ENCODE data around the gene ROPN1. TPM values are rescaled to one million over a fixed set of nuclear protein-coding genes. Genes with fewer than 3 reads are reported as not detected.
"Not testable (repeated sequence)": the region's sequence is repeated elsewhere in the genome, so short reads cannot be mapped to it uniquely, and the experiment has no call there.

Gene ROPN1
- total RNA-seq (not detected), polyA plus RNA-seq (not detected), total RNA-seq (0 to 0.09 (median 0) reads per million in 6 experiments)

- H3K36me3 Mint-ChIP-seq, H3K27ac Mint-ChIP-seq, POLR2A ChIA-PET, DNase-seq, H3K9me3 Mint-ChIP-seq, H3K4me1 Mint-ChIP-seq: not testable (repeated sequence)
- ATAC-seq = peak; percentile 94 to 99
- Mint-ChIP-seq H3K4me3 (peak within 1 kb of the TSS in 9 of 10 donors; percentile 26 to 76 (median 68)), H3K27me3 (peaks cover 28 to 39% (median 33%) of the 10 kb centered on the region in 5 donors)
Measured at GRCh38 chr3:123991730-123992588, at the start of gene ROPN1. Gene ROPN1, minus strand, starts transcription at chr3:123992124. Its CDS starts 11,643 bp downstream, at chr3:123980481.

GRCh38 chr3:124041553-124041952 lies 49.6 kb upstream of the ROPN1 start:
- H3K4me1 Mint-ChIP-seq = no peaks in the 10 kb centered on the region
- POLR2A ChIA-PET = no interaction called here
- H3K4me3 Mint-ChIP-seq = no peak overlapping the region
- DNase-seq (no peak), ATAC-seq (no peak)
- H3K9me3 Mint-ChIP-seq = no peaks in the 10 kb centered on the region
- no peak overlapping the region for H3K27ac Mint-ChIP-seq
- peaks cover 5 to 22% (median 15%) of the 10 kb centered on the region in 5 donors for H3K27me3 Mint-ChIP-seq
- no peaks in the 10 kb centered on the region for H3K36me3 Mint-ChIP-seq

- no peak for DNase-seq
- H3K9me3 Mint-ChIP-seq = no peaks in the 10 kb centered on the region
- no peak for ATAC-seq
- H3K27ac Mint-ChIP-seq = no peak overlapping the region
- POLR2A ChIA-PET = no interaction called here
- no peak overlapping the region for H3K4me3 Mint-ChIP-seq
- peaks cover 3 to 33% (median 14%) of the 10 kb centered on the region in 5 donors for H3K27me3 Mint-ChIP-seq
- peaks cover 0 to 4% (median under 1%) of the 10 kb centered on the region in 3 donors for H3K36me3 Mint-ChIP-seq
- peaks cover 6 to 15% (median 10%) of the 10 kb centered on the region in 4 donors for H3K4me1 Mint-ChIP-seq
Measured at GRCh38 chr3:124037326-124037725, 45.4 kb upstream of the ROPN1 start.

- POLR2A ChIA-PET, H3K36me3 Mint-ChIP-seq, H3K27ac Mint-ChIP-seq: not testable (repeated sequence)
Measured at GRCh38 chr3:124036214-124036613, 44.3 kb upstream of the ROPN1 start.

GRCh38 chr3:124035463-124036121 lies 43.7 kb upstream of the ROPN1 start:
- POLR2A ChIA-PET = no interaction called here
- Mint-ChIP-seq H3K27me3 (peaks cover 16 to 48% (median 23%) of the 10 kb centered on the region in 5 donors), H3K27ac (no peak overlapping the region), H3K36me3 (peaks cover 0 to 4% (median 3%) of the 10 kb centered on the region in 3 donors), H3K4me1 (peaks cover 7 to 18% (median 14%) of the 10 kb centered on the region in 4 donors), H3K4me3 (peak overlapping the region in 8 of 10 donors; percentile 15 to 82 (median 36)), H3K9me3 (no peaks in the 10 kb centered on the region)
- DNase-seq (no peak), ATAC-seq (no peak)

More at GRCh38 chr3:124036214-124036613, 44.3 kb upstream of the ROPN1 start:
- H3K4me3 Mint-ChIP-seq, DNase-seq, ATAC-seq, H3K9me3 Mint-ChIP-seq: not testable (repeated sequence)
- Mint-ChIP-seq H3K4me1 (peaks cover 7 to 18% (median 14%) of the 10 kb centered on the region in 4 donors), H3K27me3 (peaks cover 11 to 42% (median 21%) of the 10 kb centered on the region in 5 donors)

- peaks cover 0 to 4% (median 3%) of the 10 kb centered on the region in 3 donors for H3K36me3 Mint-ChIP-seq
- DNase-seq (no peak), ATAC-seq (no peak)
- peaks cover 20 to 45% (median 25%) of the 10 kb centered on the region in 5 donors for H3K27me3 Mint-ChIP-seq
- POLR2A ChIA-PET = no interaction called here
- H3K27ac Mint-ChIP-seq = no peak overlapping the region
- peaks cover 7 to 18% (median 14%) of the 10 kb centered on the region in 4 donors for H3K4me1 Mint-ChIP-seq
- H3K4me3 Mint-ChIP-seq = peak overlapping the region; percentile 67 to 83 (median 76)
- H3K9me3 Mint-ChIP-seq = no peaks in the 10 kb centered on the region
Measured at GRCh38 chr3:124034844-124035152, 42.9 kb upstream of the ROPN1 start.

- Mint-ChIP-seq H3K27ac (peak overlapping the region in 1 of 10 donors; percentile 77), H3K36me3 (peaks cover 0 to 4% (median 3%) of the 10 kb centered on the region in 3 donors), H3K27me3 (peaks cover 20 to 47% (median 25%) of the 10 kb centered on the region in 5 donors), H3K4me3 (peak overlapping the region; percentile 67 to 83 (median 76)), H3K4me1 (peaks cover 7 to 18% (median 14%) of the 10 kb centered on the region in 4 donors), H3K9me3 (no peaks in the 10 kb centered on the region)
- POLR2A ChIA-PET = no interaction called here
- ATAC-seq = peak; percentile 24 to 26
- DNase-seq = no peak
Measured at GRCh38 chr3:124034016-124034843, 42.3 kb upstream of the ROPN1 start.

GRCh38 chr3:124033360-124034015 lies 41.6 kb upstream of the ROPN1 start, which contains the start of gene KALRN:
Gene KALRN, plus strand, starts transcription at chr3:124033369.
- H3K36me3 Mint-ChIP-seq = peaks cover 0 to 4% (median 3%) of the 10 kb centered on the region in 3 donors
- POLR2A ChIA-PET = no interaction called here
- peaks cover 7 to 18% (median 14%) of the 10 kb centered on the region in 4 donors for H3K4me1 Mint-ChIP-seq
- H3K27me3 Mint-ChIP-seq = peaks cover 23 to 52% (median 27%) of the 10 kb centered on the region in 5 donors
- ATAC-seq = peak; percentile 30 to 37
- peak in 3 of 10 donors; percentile 1 to 8 (median 6) for DNase-seq
- peak within 1 kb of the TSS; percentile 67 to 92 (median 80) for H3K4me3 Mint-ChIP-seq
- H3K27ac Mint-ChIP-seq = peak within 1 kb of the TSS in 1 of 10 donors; percentile 37
- no peaks in the 10 kb centered on the region for H3K9me3 Mint-ChIP-seq

GRCh38 chr3:124032881-124033359 lies 41.0 kb upstream of the ROPN1 start:
- peak; percentile 16 to 64 (median 46) for DNase-seq
- Mint-ChIP-seq H3K36me3 (peaks cover 0 to 4% (median 3%) of the 10 kb centered on the region in 3 donors), H3K9me3 (no peaks in the 10 kb centered on the region), H3K27me3 (peaks cover 23 to 52% (median 27%) of the 10 kb centered on the region in 5 donors), H3K4me3 (peak overlapping the region in 5 of 10 donors; percentile 33 to 74 (median 43)), H3K27ac (no peak overlapping the region), H3K4me1 (peaks cover 7 to 18% (median 14%) of the 10 kb centered on the region in 4 donors)
- ATAC-seq = peak; percentile 82 to 88
- POLR2A ChIA-PET = no interaction called here

- POLR2A ChIA-PET = no interaction called here
- ATAC-seq = no peak
- no peak for DNase-seq
- Mint-ChIP-seq H3K4me3 (peak overlapping the region; percentile 64 to 92 (median 79)), H3K9me3 (no peaks in the 10 kb centered on the region), H3K4me1 (peaks cover 7 to 18% (median 14%) of the 10 kb centered on the region in 4 donors), H3K36me3 (peaks cover 0 to 4% (median 3%) of the 10 kb centered on the region in 3 donors), H3K27me3 (peaks cover 23 to 54% (median 29%) of the 10 kb centered on the region in 5 donors), H3K27ac (peak overlapping the region in 1 of 10 donors; percentile 37)
Measured at GRCh38 chr3:124032311-124032880, 40.5 kb upstream of the ROPN1 start.

- no peaks in the 10 kb centered on the region for H3K36me3 Mint-ChIP-seq
- H3K4me3 Mint-ChIP-seq = no peak overlapping the region
- H3K4me1 Mint-ChIP-seq = no peaks in the 10 kb centered on the region
- peaks cover 0 to 10% (median 0%) of the 10 kb centered on the region in 9 donors for H3K9me3 Mint-ChIP-seq
- POLR2A ChIA-PET = no interaction called here
- H3K27me3 Mint-ChIP-seq = peaks cover 12 to 26% (median 23%) of the 10 kb centered on the region in 5 donors
- ATAC-seq (no peak), DNase-seq (no peak)
- no peak overlapping the region for H3K27ac Mint-ChIP-seq
Measured at GRCh38 chr3:124026516-124026915, 34.6 kb upstream of the ROPN1 start.
